ENCODE results near the gene SLC12A2.

DNA sequence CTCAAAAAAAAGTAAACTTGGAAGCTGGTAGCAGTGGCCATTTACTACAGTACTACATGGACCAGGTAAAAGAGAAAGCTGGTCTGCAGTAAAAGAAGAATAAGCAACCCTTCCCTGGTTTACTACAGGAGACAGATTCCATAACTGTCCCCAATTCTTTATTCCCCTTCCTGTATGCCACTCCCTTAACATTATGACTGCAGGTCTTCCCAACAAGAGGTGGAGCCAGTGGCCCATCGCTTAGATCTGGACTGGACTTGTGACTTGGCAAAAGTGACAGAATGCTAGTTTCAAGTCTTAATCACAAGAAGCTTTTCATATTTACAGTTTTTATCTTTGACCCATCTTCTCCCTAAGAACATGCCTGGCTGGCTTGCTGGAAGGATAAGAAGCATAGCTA lies 42.6 kb upstream of the SLC12A2 start:
- TF ChIP-seq, protein P1, sequence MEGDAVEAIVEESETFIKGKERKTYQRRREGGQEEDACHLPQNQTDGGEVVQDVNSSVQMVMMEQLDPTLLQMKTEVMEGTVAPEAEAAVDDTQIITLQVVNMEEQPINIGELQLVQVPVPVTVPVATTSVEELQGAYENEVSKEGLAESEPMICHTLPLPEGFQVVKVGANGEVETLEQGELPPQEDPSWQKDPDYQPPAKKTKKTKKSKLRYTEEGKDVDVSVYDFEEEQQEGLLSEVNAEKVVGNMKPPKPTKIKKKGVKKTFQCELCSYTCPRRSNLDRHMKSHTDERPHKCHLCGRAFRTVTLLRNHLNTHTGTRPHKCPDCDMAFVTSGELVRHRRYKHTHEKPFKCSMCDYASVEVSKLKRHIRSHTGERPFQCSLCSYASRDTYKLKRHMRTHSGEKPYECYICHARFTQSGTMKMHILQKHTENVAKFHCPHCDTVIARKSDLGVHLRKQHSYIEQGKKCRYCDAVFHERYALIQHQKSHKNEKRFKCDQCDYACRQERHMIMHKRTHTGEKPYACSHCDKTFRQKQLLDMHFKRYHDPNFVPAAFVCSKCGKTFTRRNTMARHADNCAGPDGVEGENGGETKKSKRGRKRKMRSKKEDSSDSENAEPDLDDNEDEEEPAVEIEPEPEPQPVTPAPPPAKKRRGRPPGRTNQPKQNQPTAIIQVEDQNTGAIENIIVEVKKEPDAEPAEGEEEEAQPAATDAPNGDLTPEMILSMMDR (IDR thresholded peaks at IDR 0.05), result no peak
- TF ChIP-seq POLR2A (IDR thresholded peaks at IDR 0.05), result no peak

Measured in uterus (tissue), 2 donors.